ENCODE data around the gene RNASET2. TPM values are rescaled to one million over a fixed set of nuclear protein-coding genes. Genes with fewer than 3 reads are reported as not detected.
A peak's percentile ranks its signal among the peaks of the same experiment; 100 is the strongest.

Gene RNASET2
- total RNA-seq, 2 donors from 2014 or later, result 53.7 to 66.3 TPM

DNA sequence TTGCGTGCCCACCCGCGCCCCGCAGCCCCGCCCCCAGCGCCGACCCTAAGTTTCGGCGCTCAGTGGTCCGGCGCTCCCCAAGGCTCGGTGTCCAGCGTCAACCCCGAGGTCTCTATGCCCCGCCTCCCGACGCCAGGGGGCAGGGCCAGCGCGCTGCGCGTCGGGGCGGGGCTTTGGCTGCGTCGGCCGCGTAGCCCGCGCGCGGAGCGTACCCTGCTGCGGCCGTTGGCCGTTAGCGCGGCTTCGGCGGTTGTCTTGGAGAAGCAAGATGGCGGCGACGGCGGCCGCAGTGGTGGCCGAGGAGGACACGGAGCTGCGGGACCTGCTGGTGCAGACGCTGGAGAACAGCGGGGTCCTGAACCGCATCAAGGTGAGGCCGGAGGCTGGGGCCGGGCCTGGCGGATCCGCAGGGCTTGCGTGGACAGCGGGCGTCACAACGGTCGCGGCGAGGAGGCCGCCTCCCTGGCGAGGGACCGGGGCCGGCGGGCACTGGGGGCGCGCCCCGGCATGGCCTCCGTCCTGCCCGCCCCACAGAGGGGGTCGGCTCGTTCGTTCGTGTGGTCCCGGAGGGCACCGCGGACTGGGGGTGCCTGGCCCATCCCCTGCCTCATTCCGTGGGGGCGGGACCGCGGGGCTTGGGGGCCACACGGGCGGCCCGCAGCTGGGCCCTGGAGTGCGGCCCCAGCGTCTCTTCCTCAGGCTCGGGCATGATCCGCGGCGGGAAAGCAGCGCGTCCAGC, 43.0 kb upstream of the RNASET2 start, which contains the start of gene CEP43:
Gene CEP43 (plus strand): TSS at position 253 of the 739 bp plus-strand sequence. CDS start 16 bp downstream, at position 269.
- Histone ChIP-seq H3K4me1 (peaks cover 14% of the 10 kb centered on the region), H3K27me3 (no peaks in the 10 kb centered on the region), H3K9me3 (no peaks in the 10 kb centered on the region), H3K27ac (peak within 1 kb of the TSS; percentile 35 to 67 (median 58)), H3K36me3 (replicated peaks in 1 of 2; ENCODE audit: insufficient read depth in 1 of 2, low read depth in 2 of 2) (no peaks in the 10 kb centered on the region), H3K4me3 (peak within 1 kb of the TSS; percentile 88 to 95)
- intact Hi-C loops (cut with DNase I), result no loop called here
- TF ChIP-seq POLR2A (IDR thresholded peaks at IDR 0.05), result peak in 2 of 3 donors; percentile 65 to 71
- TF ChIP-seq, protein P1, sequence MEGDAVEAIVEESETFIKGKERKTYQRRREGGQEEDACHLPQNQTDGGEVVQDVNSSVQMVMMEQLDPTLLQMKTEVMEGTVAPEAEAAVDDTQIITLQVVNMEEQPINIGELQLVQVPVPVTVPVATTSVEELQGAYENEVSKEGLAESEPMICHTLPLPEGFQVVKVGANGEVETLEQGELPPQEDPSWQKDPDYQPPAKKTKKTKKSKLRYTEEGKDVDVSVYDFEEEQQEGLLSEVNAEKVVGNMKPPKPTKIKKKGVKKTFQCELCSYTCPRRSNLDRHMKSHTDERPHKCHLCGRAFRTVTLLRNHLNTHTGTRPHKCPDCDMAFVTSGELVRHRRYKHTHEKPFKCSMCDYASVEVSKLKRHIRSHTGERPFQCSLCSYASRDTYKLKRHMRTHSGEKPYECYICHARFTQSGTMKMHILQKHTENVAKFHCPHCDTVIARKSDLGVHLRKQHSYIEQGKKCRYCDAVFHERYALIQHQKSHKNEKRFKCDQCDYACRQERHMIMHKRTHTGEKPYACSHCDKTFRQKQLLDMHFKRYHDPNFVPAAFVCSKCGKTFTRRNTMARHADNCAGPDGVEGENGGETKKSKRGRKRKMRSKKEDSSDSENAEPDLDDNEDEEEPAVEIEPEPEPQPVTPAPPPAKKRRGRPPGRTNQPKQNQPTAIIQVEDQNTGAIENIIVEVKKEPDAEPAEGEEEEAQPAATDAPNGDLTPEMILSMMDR (IDR thresholded peaks at IDR 0.05), result peak in 3 of 7 experiments; percentile 10 to 45 (median 36)
- DNase-seq (peak; percentile 93 to 96 (median 95)), ATAC-seq (peak; percentile 97)
- 0 to 1% methylated on average over 10 to 85 of the region's 93 CpGs for WGBS, 2 donors

DNA sequence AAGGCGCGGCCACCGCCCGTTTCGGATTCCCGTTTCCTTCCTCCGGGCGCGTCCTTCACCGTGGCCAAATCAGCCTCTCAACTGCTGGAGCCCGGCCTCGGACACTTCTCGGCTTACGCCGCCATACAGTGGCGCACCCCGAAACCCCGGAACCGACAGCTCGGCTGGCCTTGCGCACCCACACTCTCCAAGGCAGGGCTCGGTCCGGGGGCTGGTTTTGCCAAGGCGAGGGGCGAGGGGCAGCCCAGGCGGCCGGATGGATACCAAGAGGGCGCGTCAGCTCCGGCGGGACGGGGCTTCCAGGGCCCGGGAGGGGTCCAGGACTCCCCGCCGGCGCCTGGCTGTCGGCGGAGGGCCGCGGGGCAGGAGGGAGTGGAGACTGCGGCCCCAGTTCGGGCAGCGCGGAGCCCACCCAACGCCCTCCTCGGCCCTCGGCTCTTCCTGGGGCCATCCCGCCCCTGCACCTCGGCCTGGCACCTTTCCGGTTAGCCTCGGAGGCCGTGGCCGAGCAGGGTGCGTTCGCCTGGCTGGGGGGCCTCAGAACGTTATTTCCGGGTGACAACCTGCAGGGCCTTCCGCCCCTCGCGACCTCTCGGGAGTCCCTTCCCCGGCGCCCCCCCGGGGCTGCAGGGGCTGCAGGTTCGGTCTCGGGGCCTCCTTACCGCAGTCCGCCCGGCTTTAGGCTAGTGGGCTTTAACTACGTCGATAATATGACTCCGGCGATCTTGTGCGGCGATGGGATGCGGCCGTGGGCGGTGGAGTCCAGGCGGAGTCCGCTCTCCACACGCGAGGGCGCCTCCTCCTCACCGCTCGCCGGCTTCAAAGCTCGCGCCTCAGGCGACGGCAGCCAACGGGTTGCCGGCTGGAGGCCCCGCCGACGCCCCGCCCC, 42.1 kb upstream of the RNASET2 start:
- TF ChIP-seq POLR2A (IDR thresholded peaks at IDR 0.05), result no peak
- TF ChIP-seq, protein P1 (IDR thresholded peaks at IDR 0.05), result no peak

DNA sequence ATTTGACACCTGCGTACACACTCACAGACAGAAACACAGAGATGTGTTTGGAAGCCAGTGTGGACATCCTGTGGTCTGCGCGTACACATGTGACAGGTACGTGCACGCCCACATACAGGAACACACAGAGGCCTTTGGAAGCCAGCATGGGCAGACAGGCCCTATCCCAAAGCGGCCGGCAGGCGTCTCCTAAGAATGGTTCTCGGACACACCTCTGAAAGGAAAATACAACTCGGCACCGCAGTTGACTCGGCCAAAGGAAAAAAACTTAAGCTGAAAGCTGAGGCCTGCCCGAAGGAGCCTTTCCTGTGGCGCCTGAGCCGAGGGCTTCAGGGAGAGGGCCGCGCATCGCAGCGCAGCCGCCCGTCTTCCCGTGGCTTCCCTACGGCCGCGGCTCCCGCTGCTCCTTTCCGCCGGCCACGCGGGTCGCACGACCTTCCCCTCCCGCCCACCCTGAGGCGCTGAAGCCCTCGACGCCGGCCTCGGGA, 41.5 kb upstream of the RNASET2 start:
- Histone ChIP-seq H3K36me3 (replicated peaks in 1 of 2; ENCODE audit: insufficient read depth in 1 of 2, low read depth in 2 of 2) (no peaks in the 10 kb centered on the region), H3K4me3 (peak overlapping the region; percentile 68 to 95), H3K27ac (peak overlapping the region in 2 of 4 donors; percentile 54 to 63), H3K27me3 (no peaks in the 10 kb centered on the region), H3K9me3 (no peaks in the 10 kb centered on the region), H3K4me1 (peaks cover 14% of the 10 kb centered on the region)
- TF ChIP-seq, protein P1 (IDR thresholded peaks at IDR 0.05), result peak; percentile 11 to 47 (median 37)
- TF ChIP-seq POLR2A (IDR thresholded peaks at IDR 0.05), result no peak
- ATAC-seq, result peak; percentile 19
- intact Hi-C loops (cut with DNase I), result no loop called here
- peak; percentile 55 to 69 (median 62) for DNase-seq
- WGBS, 2 donors, result 2 to 5% methylated on average over 12 to 38 of the region's 38 CpGs

More for the DNA sequence above, 42.1 kb upstream of the RNASET2 start:
- intact Hi-C loops (cut with DNase I), result no loop called here
- 0 to 1% methylated on average over 19 to 94 of the region's 96 CpGs for WGBS, 2 donors
- Histone ChIP-seq H3K4me1 (peaks cover 14% of the 10 kb centered on the region), H3K27ac (peak overlapping the region; percentile 35 to 67 (median 58)), H3K36me3 (replicated peaks in 1 of 2; ENCODE audit: insufficient read depth in 1 of 2, low read depth in 2 of 2) (no peaks in the 10 kb centered on the region), H3K9me3 (no peaks in the 10 kb centered on the region), H3K4me3 (peak overlapping the region; percentile 68 to 95), H3K27me3 (no peaks in the 10 kb centered on the region)
- DNase-seq, result peak; percentile 6 to 22 (median 18)
- no peak for ATAC-seq

DNA sequence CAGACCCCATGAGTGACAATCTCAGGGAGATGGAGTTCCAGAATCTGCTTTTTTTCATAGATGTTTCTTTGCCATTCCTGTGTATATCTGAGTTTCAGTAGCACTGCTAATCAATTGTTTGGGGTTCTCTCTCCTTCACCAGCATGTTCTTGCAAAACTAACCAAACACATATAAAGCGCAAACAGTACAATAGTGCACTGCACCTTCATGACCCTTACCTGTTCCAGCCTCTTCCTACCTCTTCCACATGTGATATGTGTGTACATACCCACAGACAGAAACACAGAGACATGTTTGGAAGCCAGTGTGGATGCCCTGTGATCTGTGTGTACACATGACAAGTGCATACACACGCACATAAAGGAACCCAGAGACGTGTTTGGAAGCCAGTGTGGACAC, 41.0 kb upstream of the RNASET2 start:
- H3K9me3 ChIP-seq, result no peaks in the 10 kb centered on the region
- WGBS, 2 donors, result 64 to 78% methylated on average over 3 of the region's 3 CpGs
- intact Hi-C loops (cut with DNase I), result no loop called here
- no peak overlapping the region for H3K27ac ChIP-seq
- no peaks in the 10 kb centered on the region for H3K27me3 ChIP-seq
- H3K36me3 ChIP-seq (replicated peaks in 1 of 2; ENCODE audit: insufficient read depth in 1 of 2, low read depth in 2 of 2), result no peaks in the 10 kb centered on the region
- TF ChIP-seq, protein P1 (IDR thresholded peaks at IDR 0.05), result no peak
- TF ChIP-seq POLR2A (IDR thresholded peaks at IDR 0.05), result no peak
- H3K4me1 ChIP-seq, result peaks cover 14% of the 10 kb centered on the region
- DNase-seq (no peak), ATAC-seq (no peak)
- no peak overlapping the region for H3K4me3 ChIP-seq
